BJ (cell line): ENCODE measurements around the gene CNST. TPM values are rescaled to one million over a fixed set of nuclear protein-coding genes. Genes with fewer than 3 reads are reported as not detected.

ENCODE experiments used
- CTCF ChIA-PET: fragments of 350-600 bp; formaldehyde crosslinking; extraction: SDS; loops from one replicate; lab custom pipeline; 2021; ENCODE audit warnings: antibody characterized with exemption, inconsistent platforms; lab: Yijun Ruan, JAX
- POLR2A ChIA-PET: fragments of 300-600 bp; sonication (Branson Sonifier 250); formaldehyde crosslinking; extraction: SDS; loops from one replicate; lab custom pipeline; 2021; ENCODE audit warnings: antibody characterized with exemption; lab: Charles Lee
- DNase-seq: peaks from one replicate; pipeline ENCODE4 v3.0.0-alpha.2; 2011; ENCODE audit warnings: low read depth
- H3K27me3 ChIP-seq: 2 replicates; pipeline ENCODE4 v1.6.0; 2011; ENCODE audit warnings: low read length; ENCODE audit not compliant: control insufficient read depth, insufficient read depth
- H3K36me3 ChIP-seq: 2 replicates; pipeline ENCODE4 v1.5.1; 2011; ENCODE audit warnings: low read length; ENCODE audit not compliant: control insufficient read depth, insufficient read depth
- H3K4me3 ChIP-seq: 2 replicates; pipeline ENCODE4 v1.5.1; 2011; ENCODE audit warnings: low read depth, mild to moderate bottlenecking, control low read depth, low read length
- CTCF ChIP-seq: IDR thresholded peaks from 2 replicates; pipeline ENCODE4 v1.5.1; 2011; ENCODE audit warnings: low read depth, mild to moderate bottlenecking, control low read depth, inconsistent platforms, low read length, moderate library complexity; ENCODE audit not compliant: insufficient read depth
- polyA plus RNA-seq: library from polyadenylated mRNA; depleted of rRNA; stranded (reverse); fragments of >200 nt; gene quantifications from 2 replicates; pipeline ENCODE4 v1.2.3, GENCODE V29; 2011

Gene CNST
- polyA plus RNA-seq, 1 experiment = 29.7 TPM

GRCh38 chr1:246617768-246618167 lies 51.5 kb downstream of the CNST start:
- Histone ChIP-seq H3K36me3 (no peaks in the 10 kb centered on the region), H3K27me3 (no peaks in the 10 kb centered on the region), H3K4me3 (no peak overlapping the region)
- CTCF ChIA-PET = interaction anchor here (1.5 to 1.7 kb wide), 2 partner anchors 9 to 11 kb away, joined by 4 to 6 read pairs; no protein-coding TSS in a partner anchor
- no peak for DNase-seq
- POLR2A ChIA-PET = no interaction called here
- no peak for TF ChIP-seq CTCF

- ChIA-PET CTCF (interaction anchor here (1.7 kb wide), 1 partner anchor 9 kb away, joined by 4 read pairs; no protein-coding TSS in a partner anchor), POLR2A (no interaction called here)
- H3K27me3 ChIP-seq = no peaks in the 10 kb centered on the region
- no peak overlapping the region for H3K4me3 ChIP-seq
- TF ChIP-seq CTCF = no peak
- no peak for DNase-seq
- H3K36me3 ChIP-seq = no peaks in the 10 kb centered on the region
These were observed 52.1 kb downstream of the CNST start for GRCh38 chr1:246618240-246618808.

- Histone ChIP-seq H3K4me3 (no peak overlapping the region), H3K36me3 (no peaks in the 10 kb centered on the region; the same call in 1 of the 2 replicates), H3K27me3 (no peaks in the 10 kb centered on the region)
- DNase-seq = no peak
- ChIA-PET CTCF (interaction anchor here (1.0 kb wide), 1 partner anchor 9 kb away, joined by 3 read pairs; no protein-coding TSS in a partner anchor), POLR2A (no interaction called here)
- no peak for TF ChIP-seq CTCF
These were observed 55.9 kb downstream of the CNST start for GRCh38 chr1:246622035-246622652.

- H3K27me3 ChIP-seq = no peaks in the 10 kb centered on the region
- DNase-seq = no peak
- ChIA-PET POLR2A (no interaction called here), CTCF (interaction anchor here (0.9 kb wide), 1 partner anchor 9 kb away, joined by 3 read pairs; no protein-coding TSS in a partner anchor)
- H3K4me3 ChIP-seq = no peak overlapping the region
- TF ChIP-seq CTCF = no peak
- peaks cover 3% of the 10 kb centered on the region for H3K36me3 ChIP-seq
These were observed 57.8 kb downstream of the CNST start for GRCh38 chr1:246624091-246624490.

- H3K27me3 ChIP-seq = no peaks in the 10 kb centered on the region
- ChIA-PET CTCF (interaction anchor here (2.1 kb wide), 1 partner anchor 12 kb away, joined by 6 read pairs; no protein-coding TSS in a partner anchor), POLR2A (no interaction called here)
These were observed 62.8 kb downstream of the CNST start for GRCh38 chr1:246629030-246629429.

More at GRCh38 chr1:246629030-246629429, 62.8 kb downstream of the CNST start:
- no peak for DNase-seq
- peaks cover 5% of the 10 kb centered on the region for H3K36me3 ChIP-seq
- no peak overlapping the region for H3K4me3 ChIP-seq
- no peak for TF ChIP-seq CTCF
